ENCODE measurements around the gene TADA1. TPM values are rescaled to one million over a fixed set of nuclear protein-coding genes. Genes with fewer than 3 reads are reported as not detected.

The TADA1 gene
- total and polyA plus RNA-seq, 9 donors = 9.8 to 15.0 (median 11.5) TPM

DNA sequence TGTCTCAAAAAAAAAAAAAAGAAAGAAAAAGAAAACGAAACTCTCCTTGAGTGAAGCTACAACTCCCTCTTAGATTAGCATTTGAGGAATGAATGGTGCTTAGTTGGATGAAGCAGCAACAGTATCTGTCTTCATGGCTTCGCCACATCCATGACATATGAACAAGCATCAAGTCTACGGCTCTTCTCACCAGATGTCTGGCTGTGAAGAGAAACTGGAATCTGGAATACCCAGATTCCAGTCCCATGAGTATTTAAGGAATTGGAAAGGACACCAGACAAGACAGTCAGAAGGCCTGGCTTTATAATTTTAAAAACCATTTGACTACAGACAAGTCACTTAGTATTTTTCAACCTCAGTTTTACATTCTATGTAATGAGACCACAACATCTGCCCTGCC is 38.0 kb upstream of the TADA1 start:
- no peak overlapping the region for H3K27ac ChIP-seq
- no peaks in the 10 kb centered on the region for H3K4me1 ChIP-seq (ENCODE audit: insufficient read depth)
- no peaks in the 10 kb centered on the region for H3K36me3 ChIP-seq
- H3K9me3 ChIP-seq = no peaks in the 10 kb centered on the region
- WGBS, 3 donors = 63 to 72% (median 68%) methylated on average over 3 of the region's 3 CpGs
- intact Hi-C loops (cut with DNase I) = no loop called here
- H3K4me3 ChIP-seq = no peak overlapping the region
- TF ChIP-seq, protein P1, sequence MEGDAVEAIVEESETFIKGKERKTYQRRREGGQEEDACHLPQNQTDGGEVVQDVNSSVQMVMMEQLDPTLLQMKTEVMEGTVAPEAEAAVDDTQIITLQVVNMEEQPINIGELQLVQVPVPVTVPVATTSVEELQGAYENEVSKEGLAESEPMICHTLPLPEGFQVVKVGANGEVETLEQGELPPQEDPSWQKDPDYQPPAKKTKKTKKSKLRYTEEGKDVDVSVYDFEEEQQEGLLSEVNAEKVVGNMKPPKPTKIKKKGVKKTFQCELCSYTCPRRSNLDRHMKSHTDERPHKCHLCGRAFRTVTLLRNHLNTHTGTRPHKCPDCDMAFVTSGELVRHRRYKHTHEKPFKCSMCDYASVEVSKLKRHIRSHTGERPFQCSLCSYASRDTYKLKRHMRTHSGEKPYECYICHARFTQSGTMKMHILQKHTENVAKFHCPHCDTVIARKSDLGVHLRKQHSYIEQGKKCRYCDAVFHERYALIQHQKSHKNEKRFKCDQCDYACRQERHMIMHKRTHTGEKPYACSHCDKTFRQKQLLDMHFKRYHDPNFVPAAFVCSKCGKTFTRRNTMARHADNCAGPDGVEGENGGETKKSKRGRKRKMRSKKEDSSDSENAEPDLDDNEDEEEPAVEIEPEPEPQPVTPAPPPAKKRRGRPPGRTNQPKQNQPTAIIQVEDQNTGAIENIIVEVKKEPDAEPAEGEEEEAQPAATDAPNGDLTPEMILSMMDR (IDR thresholded peaks at IDR 0.05) = no peak
- DNase-seq = no peak
- no peaks in the 10 kb centered on the region for H3K27me3 ChIP-seq

DNA sequence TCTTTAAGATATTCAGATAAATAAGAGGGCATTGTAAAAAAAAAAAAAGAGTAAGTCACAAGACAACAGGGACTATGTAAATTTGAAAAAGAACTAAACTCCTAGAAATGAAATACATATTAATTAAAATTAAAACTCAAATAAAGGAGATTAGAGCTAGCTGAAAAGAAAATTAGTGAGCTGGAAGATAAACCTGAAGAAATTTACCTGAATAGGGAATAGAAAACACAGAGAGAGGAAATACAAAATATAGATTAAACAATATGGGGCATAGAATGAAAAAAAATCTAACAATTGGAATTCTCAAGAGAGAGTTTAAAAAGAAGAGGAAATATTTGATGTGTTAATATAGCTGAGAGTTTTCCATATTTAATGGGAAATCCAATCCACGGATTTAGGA is 35.6 kb upstream of the TADA1 start:
- TF ChIP-seq, protein P1 (IDR thresholded peaks at IDR 0.05) = no peak
- TF ChIP-seq EP300 (IDR thresholded peaks at IDR 0.05) = no peak
- no peak for TF ChIP-seq POLR2A (IDR thresholded peaks at IDR 0.05)
- H3K9me3 ChIP-seq = no peaks in the 10 kb centered on the region
- H3K27ac ChIP-seq = no peak overlapping the region
- H3K4me1 ChIP-seq (ENCODE audit: insufficient read depth) = no peaks in the 10 kb centered on the region
- no peak for DNase-seq
- 89 to 95% (median 93%) methylated on average over 1 of the region's 1 CpG for WGBS, 3 donors
- intact Hi-C loops (cut with DNase I) = no loop called here
- H3K4me3 ChIP-seq = no peak overlapping the region
- H3K27me3 ChIP-seq = no peaks in the 10 kb centered on the region
- no peaks in the 10 kb centered on the region for H3K36me3 ChIP-seq

DNA sequence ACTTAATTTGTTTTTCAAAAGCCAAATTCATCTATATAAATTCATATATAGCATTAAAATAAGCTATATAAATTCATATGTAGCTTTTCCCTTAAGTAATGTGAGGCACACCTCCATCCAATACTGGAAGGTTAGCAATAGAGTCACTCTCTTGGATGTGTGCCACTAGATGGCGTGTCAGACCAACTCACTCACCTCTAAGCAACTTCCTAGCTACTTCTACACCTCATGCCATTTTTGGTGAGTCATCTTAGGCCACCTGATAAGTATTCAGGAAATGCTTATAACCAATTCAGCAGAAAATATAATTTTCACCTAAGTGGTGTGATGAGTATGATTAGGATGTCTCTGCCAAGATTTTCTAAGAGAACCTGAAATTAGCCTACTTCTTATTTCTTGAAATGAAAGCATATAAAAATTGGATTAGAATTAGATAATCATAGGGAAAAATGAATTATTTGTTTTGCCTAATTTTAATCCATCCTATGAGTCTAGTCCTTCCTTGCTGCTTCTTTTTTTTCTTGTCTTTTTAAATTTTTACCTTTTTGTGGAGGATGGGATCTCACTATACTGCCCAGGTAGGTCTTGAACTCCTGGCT is 34.4 kb upstream of the TADA1 start:
- peak in 1 of 5 donors; percentile 19 for DNase-seq
- TF ChIP-seq POLR2A (IDR thresholded peaks at IDR 0.05) (no peak), EP300 (IDR thresholded peaks at IDR 0.05) (no peak)
- TF ChIP-seq, protein P1 (IDR thresholded peaks at IDR 0.05) = no peak
- Histone ChIP-seq H3K4me3 (no peak overlapping the region), H3K27ac (no peak overlapping the region), H3K27me3 (no peaks in the 10 kb centered on the region), H3K9me3 (no peaks in the 10 kb centered on the region), H3K4me1 (ENCODE audit: insufficient read depth) (no peaks in the 10 kb centered on the region), H3K36me3 (no peaks in the 10 kb centered on the region)
- 0 to 6% (median 0%) methylated on average over 1 of the region's 1 CpG for WGBS, 3 donors
- intact Hi-C loops (cut with DNase I) = no loop called here

DNA sequence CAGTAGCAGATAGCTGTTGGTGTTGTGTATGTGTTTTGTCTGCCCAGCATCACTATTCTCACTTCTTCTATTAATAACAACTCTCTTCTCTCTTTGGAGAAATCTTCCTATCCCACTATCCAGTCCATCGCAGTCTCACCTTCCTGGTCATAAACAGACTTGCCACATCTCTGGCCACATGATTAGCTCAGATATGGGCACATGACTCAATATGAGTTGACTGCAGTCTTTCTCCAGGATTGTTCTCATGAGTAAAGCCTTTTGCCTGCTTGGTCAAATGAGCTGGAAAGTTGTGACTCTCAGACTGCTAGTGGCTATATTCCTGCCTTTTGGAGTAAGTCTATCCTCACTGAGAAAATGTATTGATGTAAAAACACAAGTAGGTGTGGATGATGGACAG is 32.9 kb upstream of the TADA1 start:
- intact Hi-C loops (cut with DNase I) = no loop called here
- Histone ChIP-seq H3K9me3 (no peaks in the 10 kb centered on the region), H3K27ac (no peak overlapping the region), H3K27me3 (no peaks in the 10 kb centered on the region), H3K36me3 (no peaks in the 10 kb centered on the region), H3K4me3 (no peak overlapping the region), H3K4me1 (ENCODE audit: insufficient read depth) (no peaks in the 10 kb centered on the region)
- TF ChIP-seq POLR2A (IDR thresholded peaks at IDR 0.05) (no peak), EP300 (IDR thresholded peaks at IDR 0.05) (no peak)
- TF ChIP-seq, protein P1 (IDR thresholded peaks at IDR 0.05) = no peak
- no peak for DNase-seq
- WGBS, 3 donors = 79 to 100% (median 98%) methylated on average over 1 of the region's 1 CpG
